ENCODE results near the gene NPDC1.

DNA sequence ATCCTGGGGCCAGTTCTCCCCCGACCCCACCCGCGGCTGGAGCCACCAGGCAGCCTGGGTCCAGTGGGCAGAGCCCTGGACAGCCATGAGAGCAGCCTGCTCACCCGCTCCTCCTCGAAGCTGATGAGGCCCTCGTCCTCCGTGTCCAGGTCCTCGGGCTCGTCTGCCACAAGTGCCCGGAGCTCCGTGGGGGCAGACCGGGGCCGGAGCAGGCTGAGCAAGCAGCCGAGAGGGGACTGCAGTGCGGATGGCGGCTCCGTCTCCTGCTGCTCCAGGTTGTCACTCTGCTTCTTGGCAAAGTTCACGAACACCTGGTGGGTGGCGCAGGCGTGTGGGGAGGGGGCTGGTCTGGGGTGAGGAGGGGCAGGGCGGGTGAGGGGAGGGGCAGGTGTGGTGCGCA is 37.7 kb downstream of the NPDC1 start:
- TF ChIP-seq, protein P1, sequence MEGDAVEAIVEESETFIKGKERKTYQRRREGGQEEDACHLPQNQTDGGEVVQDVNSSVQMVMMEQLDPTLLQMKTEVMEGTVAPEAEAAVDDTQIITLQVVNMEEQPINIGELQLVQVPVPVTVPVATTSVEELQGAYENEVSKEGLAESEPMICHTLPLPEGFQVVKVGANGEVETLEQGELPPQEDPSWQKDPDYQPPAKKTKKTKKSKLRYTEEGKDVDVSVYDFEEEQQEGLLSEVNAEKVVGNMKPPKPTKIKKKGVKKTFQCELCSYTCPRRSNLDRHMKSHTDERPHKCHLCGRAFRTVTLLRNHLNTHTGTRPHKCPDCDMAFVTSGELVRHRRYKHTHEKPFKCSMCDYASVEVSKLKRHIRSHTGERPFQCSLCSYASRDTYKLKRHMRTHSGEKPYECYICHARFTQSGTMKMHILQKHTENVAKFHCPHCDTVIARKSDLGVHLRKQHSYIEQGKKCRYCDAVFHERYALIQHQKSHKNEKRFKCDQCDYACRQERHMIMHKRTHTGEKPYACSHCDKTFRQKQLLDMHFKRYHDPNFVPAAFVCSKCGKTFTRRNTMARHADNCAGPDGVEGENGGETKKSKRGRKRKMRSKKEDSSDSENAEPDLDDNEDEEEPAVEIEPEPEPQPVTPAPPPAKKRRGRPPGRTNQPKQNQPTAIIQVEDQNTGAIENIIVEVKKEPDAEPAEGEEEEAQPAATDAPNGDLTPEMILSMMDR (IDR thresholded peaks at IDR 0.05; ENCODE audit: low read length), result no peak
- TF ChIP-seq EZH2 (optimal IDR thresholded peaks at IDR 0.05; ENCODE audit: low read depth, low read length) (no peak), EZH2phosphoT487 (IDR thresholded peaks at IDR 0.05; ENCODE audit: low read length) (no peak)
